Midbrain (tissue), 1 donor: Measurements from ENCODE around the gene ACP2.
"Not testable (repeated sequence)": the region's sequence is repeated elsewhere in the genome, so short reads cannot be mapped to it uniquely, and the experiment has no call there.

Source experiments
- DNase-seq: peaks from one replicate; lab custom pipeline; 2025; lab: John Stamatoyannopoulos, UW

Gene ACP2

DNA sequence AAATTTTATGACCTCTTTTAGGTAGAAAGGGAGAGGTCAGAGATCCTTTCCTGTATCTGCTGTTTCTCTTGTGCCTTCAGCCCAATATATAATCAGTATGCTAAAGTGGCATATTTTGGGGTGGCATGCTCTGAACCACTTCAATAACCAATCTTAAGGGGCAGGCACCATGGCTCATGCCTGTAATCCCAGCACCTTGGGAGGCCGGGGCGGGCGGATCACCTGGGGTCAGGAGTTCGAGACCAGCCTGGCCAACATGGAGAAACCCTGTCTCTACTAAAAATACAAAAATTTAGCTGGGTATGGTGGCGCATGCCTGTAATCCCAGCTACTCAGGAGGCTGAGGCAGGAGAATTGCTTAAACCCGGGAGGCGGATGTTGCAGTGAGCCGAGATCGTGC, 50.5 kb downstream of the ACP2 start:
- not testable (repeated sequence) for DNase-seq

DNA sequence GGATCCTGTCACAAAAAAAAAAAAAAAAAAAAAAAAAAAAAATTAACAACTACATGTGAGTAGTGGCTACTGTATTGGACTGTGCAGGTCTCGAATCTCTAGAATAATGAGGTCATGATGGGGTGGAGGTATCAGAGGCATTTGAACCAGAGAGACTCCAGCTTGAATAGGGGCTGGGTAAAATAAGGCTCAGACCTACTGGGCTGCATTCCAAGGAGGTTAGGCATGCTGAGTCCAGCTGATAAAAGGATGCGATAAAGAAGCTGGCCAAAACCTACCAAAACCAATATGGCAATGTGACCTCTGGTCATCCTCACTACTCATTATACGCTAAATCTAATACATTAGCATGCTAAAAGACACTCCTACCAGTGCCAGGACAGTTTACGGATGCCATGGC, 56.5 kb downstream of the ACP2 start:
- DNase-seq: no peak

DNA sequence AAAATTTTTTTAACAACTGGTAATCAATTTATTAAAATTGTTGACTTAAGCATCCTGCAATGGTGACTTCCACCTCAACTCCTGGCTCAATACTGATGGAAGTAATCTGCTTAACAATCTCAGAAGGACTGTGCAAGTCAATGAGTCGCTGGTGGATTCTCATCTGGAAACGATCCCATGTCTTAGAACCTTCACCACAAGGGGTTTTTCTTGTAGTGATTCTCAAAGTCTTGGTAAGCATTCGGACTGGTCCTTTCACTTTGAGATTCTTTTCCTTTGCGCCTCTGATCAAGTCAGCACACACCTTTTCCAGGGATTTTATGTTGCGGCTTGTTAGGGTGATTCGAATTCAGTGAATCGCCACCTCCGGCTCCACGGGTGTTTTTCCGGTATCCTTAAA, 57.5 kb downstream of the ACP2 start:
- not testable (repeated sequence) for DNase-seq
